ENCODE measurements around the gene SBF2.

Gene SBF2

GRCh38 chr11:10072841-10073240, 221.2 kb downstream of the SBF2 start:
- no peak for TF ChIP-seq CTCF (IDR thresholded peaks at IDR 0.05; ENCODE audit: low read depth, low read length)
- in situ Hi-C loops (cut with HindIII; ENCODE audit: low sequenced_read_pairs) = no loop called here
- no peak for DNase-seq (ENCODE audit: low read depth, low spot score)
- no peak overlapping the region for H3K4me3 ChIP-seq (ENCODE audit: low read depth, low read length)

GRCh38 chr11:10072142-10072541, 221.9 kb downstream of the SBF2 start:
- DNase-seq (ENCODE audit: low read depth, low spot score) = peak; percentile 50
- no peak for TF ChIP-seq CTCF (IDR thresholded peaks at IDR 0.05; ENCODE audit: low read depth, low read length)
- in situ Hi-C loops (cut with HindIII; ENCODE audit: low sequenced_read_pairs) = no loop called here
- no peak overlapping the region for H3K4me3 ChIP-seq (ENCODE audit: low read depth, low read length)

GRCh38 chr11:10067629-10068300, 226.3 kb downstream of the SBF2 start:
- no peak for DNase-seq (ENCODE audit: low read depth, low spot score)
- H3K4me3 ChIP-seq (ENCODE audit: low read depth, low read length) = no peak overlapping the region
- TF ChIP-seq CTCF (IDR thresholded peaks at IDR 0.05; ENCODE audit: low read depth, low read length) = no peak
- in situ Hi-C loops (cut with HindIII; ENCODE audit: low sequenced_read_pairs) = no loop called here

- in situ Hi-C loops (cut with HindIII; ENCODE audit: low sequenced_read_pairs) = no loop called here
- no peak for TF ChIP-seq CTCF (IDR thresholded peaks at IDR 0.05; ENCODE audit: low read depth, low read length)
- DNase-seq (ENCODE audit: low read depth, low spot score) = no peak
- no peak overlapping the region for H3K4me3 ChIP-seq (ENCODE audit: low read depth, low read length)
These were observed 227.6 kb downstream of the SBF2 start for GRCh38 chr11:10066441-10066840.

- DNase-seq (ENCODE audit: low read depth, low spot score) = no peak
- in situ Hi-C loops (cut with HindIII; ENCODE audit: low sequenced_read_pairs) = no loop called here
- H3K4me3 ChIP-seq (ENCODE audit: low read depth, low read length) = no peak overlapping the region
- TF ChIP-seq CTCF (IDR thresholded peaks at IDR 0.05; ENCODE audit: low read depth, low read length) = no peak
These were observed 229.2 kb downstream of the SBF2 start for GRCh38 chr11:10064828-10065227.

- no peak for TF ChIP-seq CTCF (IDR thresholded peaks at IDR 0.05; ENCODE audit: low read depth, low read length)
- no peak for DNase-seq (ENCODE audit: low read depth, low spot score)
- H3K4me3 ChIP-seq (ENCODE audit: low read depth, low read length) = no peak overlapping the region
- in situ Hi-C loops (cut with HindIII; ENCODE audit: low sequenced_read_pairs) = no loop called here
These were observed 235.7 kb downstream of the SBF2 start for GRCh38 chr11:10058356-10058755.

Measured in astrocyte of the spinal cord (primary cell).